AG09319 (cell line): ENCODE data around the gene TNIP1.
A peak's percentile ranks its signal among the peaks of the same experiment; 100 is the strongest.

ENCODE experiments used
- DNase-seq: peaks from one replicate; pipeline ENCODE4 v3.0.0-alpha.2; 2010; ENCODE audit warnings: low read depth; ENCODE audit errors: extremely low read depth
- CTCF ChIP-seq: IDR thresholded peaks from 2 replicates; pipeline ENCODE4 v1.5.1; 2011; ENCODE audit warnings: low read depth, mild to moderate bottlenecking, inconsistent platforms, low read length, moderate library complexity

Gene TNIP1

GRCh38 chr5:151024440-151025249 lies 56.2 kb downstream of the TNIP1 start:
- DNase-seq = no peak
- TF ChIP-seq CTCF = no peak

- TF ChIP-seq CTCF = no peak
- DNase-seq = peak; percentile 64
Observed at GRCh38 chr5:151023651-151024050, 57.2 kb downstream of the TNIP1 start.

- DNase-seq = peak; percentile 61
- no peak for TF ChIP-seq CTCF
Observed at GRCh38 chr5:151023047-151023615, 57.7 kb downstream of the TNIP1 start.

GRCh38 chr5:151022511-151023018 lies 58.3 kb downstream of the TNIP1 start:
- TF ChIP-seq CTCF = no peak
- DNase-seq = no peak

- DNase-seq = no peak
- no peak for TF ChIP-seq CTCF
Observed at GRCh38 chr5:151021746-151022145, 59.1 kb downstream of the TNIP1 start.

- no peak for TF ChIP-seq CTCF
- no peak for DNase-seq
Observed at GRCh38 chr5:151020304-151021110, 60.3 kb downstream of the TNIP1 start, which contains the start of gene GPX3. TSS of gene GPX3 (plus strand) at chr5:151020591. CDS start at chr5:151020655, 64 bp downstream.
